H9 (cell line): Measurements from ENCODE around the gene GMNN. TPM values are rescaled to one million over a fixed set of nuclear protein-coding genes. Genes with fewer than 3 reads are reported as not detected.

Experiments used
- DNase-seq: peaks from one replicate; pipeline ENCODE4 v3.0.0-alpha.2; 2017
- H2AFZ ChIP-seq: one replicate; pipeline ENCODE4 v1.6.1; 2013; ENCODE audit warnings: mild to moderate bottlenecking, low read length, control low read depth, moderate library complexity
- H2AK5ac ChIP-seq: 2 replicates; pipeline ENCODE4 v1.6.1; 2013; ENCODE audit warnings: low read length, control low read depth, mixed read lengths; ENCODE audit not compliant: insufficient read length
- H2BK120ac ChIP-seq: one replicate; pipeline ENCODE4 v1.6.1; 2013; ENCODE audit warnings: low read depth, mild to moderate bottlenecking, low read length, control low read depth, inconsistent platforms; ENCODE audit not compliant: poor library complexity, severe bottlenecking
- H2BK12ac ChIP-seq: 2 replicates; pipeline ENCODE4 v1.6.1; 2013; ENCODE audit warnings: low read length, control low read depth, mixed read lengths, low read depth; ENCODE audit not compliant: insufficient read length
- H2BK15ac ChIP-seq: 2 replicates; pipeline ENCODE4 v1.6.1; 2013; ENCODE audit warnings: low read depth, low read length, control low read depth
- H2BK20ac ChIP-seq: one replicate; pipeline ENCODE4 v1.6.1; 2013; ENCODE audit warnings: low read depth, mild to moderate bottlenecking, low read length, control low read depth, inconsistent platforms; ENCODE audit not compliant: poor library complexity, severe bottlenecking
- H2BK5ac ChIP-seq: 2 replicates; pipeline ENCODE4 v1.6.1; 2013; ENCODE audit warnings: low read length, control low read depth, mixed read lengths; ENCODE audit not compliant: insufficient read length
- H3K14ac ChIP-seq: 2 replicates; pipeline ENCODE4 v1.6.1; 2013; ENCODE audit warnings: low read length, control low read depth; ENCODE audit not compliant: insufficient read depth
- H3K18ac ChIP-seq: 2 replicates; pipeline ENCODE4 v1.6.1; 2013; ENCODE audit warnings: low read depth, mild to moderate bottlenecking, mixed read lengths, low read length, control low read depth; ENCODE audit not compliant: insufficient read length
- H3K23ac ChIP-seq: 2 replicates; pipeline ENCODE4 v1.6.1; 2013; ENCODE audit warnings: low read length, control low read depth, mixed read lengths, low read depth; ENCODE audit not compliant: insufficient read length
- H3K23me2 ChIP-seq: 2 replicates; pipeline ENCODE4 v1.6.1; 2013; ENCODE audit warnings: low read depth, mild to moderate bottlenecking, mixed read lengths, low read length, control low read depth; ENCODE audit not compliant: insufficient read length, poor library complexity, severe bottlenecking
- H3K27ac ChIP-seq: 2 replicates; pipeline ENCODE4 v1.5.1; 2013; ENCODE audit warnings: low read length, control low read depth, mixed read lengths, low read depth; ENCODE audit not compliant: insufficient read length
- H3K27me3 ChIP-seq: 2 replicates; pipeline ENCODE4 v1.6.1; 2013; ENCODE audit warnings: low read length, control low read depth, inconsistent platforms; ENCODE audit not compliant: insufficient read depth
- H3K4ac ChIP-seq: 2 replicates; pipeline ENCODE4 v1.6.1; 2013; ENCODE audit warnings: low read depth, mild to moderate bottlenecking, control low read depth, inconsistent platforms, low read length, moderate library complexity
- H3K4me1 ChIP-seq: 2 replicates; pipeline ENCODE4 v1.6.1; 2013; ENCODE audit warnings: low read length, control low read depth, inconsistent platforms; ENCODE audit not compliant: insufficient read depth
- H3K4me2 ChIP-seq: 2 replicates; pipeline ENCODE4 v1.6.1; 2013; ENCODE audit warnings: low read length, control low read depth, mixed read lengths; ENCODE audit not compliant: insufficient read length, insufficient read depth
- H3K56ac ChIP-seq: 2 replicates; pipeline ENCODE4 v1.6.1; 2013; ENCODE audit warnings: low read depth, mild to moderate bottlenecking, mixed read lengths, low read length, control low read depth; ENCODE audit not compliant: insufficient read length
- H3K79me1 ChIP-seq: 2 replicates; pipeline ENCODE4 v1.6.1; 2013; ENCODE audit warnings: low read depth, mild to moderate bottlenecking, moderate library complexity, low read length, control low read depth, inconsistent platforms; ENCODE audit not compliant: insufficient read depth, poor library complexity, severe bottlenecking
- H3K79me2 ChIP-seq: 2 replicates; pipeline ENCODE4 v1.6.1; 2013; ENCODE audit warnings: low read length, control low read depth, inconsistent platforms; ENCODE audit not compliant: insufficient read depth
- H3K9ac ChIP-seq: 2 replicates; pipeline ENCODE4 v1.6.1; 2013; ENCODE audit warnings: low read length, control low read depth, mixed read lengths; ENCODE audit not compliant: insufficient read length; ENCODE audit errors: extremely low read depth
- H3K9me3 ChIP-seq: one replicate; pipeline ENCODE4 v1.6.1; 2013; ENCODE audit warnings: low read depth, low read length, inconsistent platforms; ENCODE audit not compliant: control insufficient read depth
- H3T11ph ChIP-seq: one replicate; pipeline ENCODE4 v1.6.1; 2013; ENCODE audit warnings: mild to moderate bottlenecking, low read length, control low read depth, inconsistent platforms
- H4K20me1 ChIP-seq: one replicate; pipeline ENCODE4 v1.6.1; 2013; ENCODE audit not compliant: control insufficient read depth, insufficient read length, insufficient read depth
- H4K5ac ChIP-seq: 2 replicates; pipeline ENCODE4 v1.6.1; 2013; ENCODE audit warnings: low read depth, mild to moderate bottlenecking, mixed read lengths, low read length, control low read depth; ENCODE audit not compliant: insufficient read length
- H4K8ac ChIP-seq: replicated peaks from 2 replicates; pipeline ENCODE4 v1.6.1; 2013; ENCODE audit warnings: low read length, control low read depth, mixed read lengths, low read depth; ENCODE audit not compliant: insufficient read length
- H4K91ac ChIP-seq: 2 replicates; pipeline ENCODE4 v1.6.1; 2013; ENCODE audit warnings: low read depth, mild to moderate bottlenecking, moderate library complexity, mixed read lengths, low read length, control low read depth; ENCODE audit not compliant: insufficient read length
- H3K27ac Mint-ChIP-seq, 3 experiments: 2 replicates in 2 of 3; 3 replicates in 1 of 3; pipeline ENCODE4 v1.8.0; 2020 to 2021; ENCODE audit warnings: mixed read lengths in 3 of 3, mild to moderate bottlenecking in 1 of 3, moderate library complexity in 1 of 3
- H3K27me3 Mint-ChIP-seq: 2 replicates; pipeline ENCODE4 v1.8.0; 2021; ENCODE audit warnings: low read depth, mild to moderate bottlenecking, moderate library complexity, mixed read lengths
- H3K36me3 Mint-ChIP-seq, 3 experiments: 2 replicates in 2 of 3; 3 replicates in 1 of 3; pipeline ENCODE4 v1.8.0; 2020 to 2021; ENCODE audit warnings: low read depth in 3 of 3, mixed read lengths in 3 of 3; ENCODE audit not compliant: insufficient read depth in 1 of 3
- H3K4me1 Mint-ChIP-seq, 2 experiments: 2 replicates each; pipeline ENCODE4 v1.8.0; 2020; ENCODE audit warnings: mixed read lengths in 2 of 2
- H3K4me3 Mint-ChIP-seq, 2 experiments: 2 replicates in 1 of 2; 3 replicates in 1 of 2; pipeline ENCODE4 v1.8.0; 2020 to 2021; ENCODE audit warnings: mild to moderate bottlenecking in 2 of 2, mixed read lengths in 2 of 2, moderate library complexity in 1 of 2
- H3K9me3 Mint-ChIP-seq, 2 experiments: 2 replicates in 1 of 2; 3 replicates in 1 of 2; pipeline ENCODE4 v1.8.0; 2020; ENCODE audit warnings: mild to moderate bottlenecking in 2 of 2, mixed read lengths in 2 of 2, moderate library complexity in 1 of 2
- CTCF ChIP-seq: fragments of 200-600 bp; sonication (generic); conservative IDR thresholded peaks from 3 replicates; pipeline ENCODE4 v1.8.0; 2021; ENCODE audit warnings: antibody characterized with exemption, mild to moderate bottlenecking
- WGBS: extraction: QIAGEN DNeasy Blood & Tissue Kit; methylation state at CpG from one replicate; pipeline ENCODE4 v1.1.7; 2013; ENCODE audit warnings: missing lambda C conversion rate, low lambda C conversion rate, mixed read lengths; ENCODE audit not compliant: insufficient read length; ENCODE audit errors: extremely low coverage; 5-methylcytosine and 5-hydroxymethylcytosine counted together
- total RNA-seq: library from RNA; stranded (reverse); gene quantifications from 2 replicates; pipeline ENCODE4 v1.2.1, GENCODE V29; 2021

GMNN gene
- total RNA-seq, 1 experiment from 2014 or later: 106 TPM

GRCh38 chr6:24829657-24830056 lies 54.9 kb downstream of the GMNN start:
- Histone ChIP-seq H2BK12ac (no peak overlapping the region), H2AK5ac (no peak overlapping the region), H3K14ac (no peak overlapping the region), H3T11ph (no peak overlapping the region), H3K27me3 (no peaks in the 10 kb centered on the region), H4K5ac (no peak overlapping the region), H2BK5ac (no peak overlapping the region), H3K4me2 (no peak overlapping the region), H3K4ac (no peak overlapping the region), H3K18ac (no peak overlapping the region), H2AFZ (no peak overlapping the region), H3K79me2 (no peaks in the 10 kb centered on the region), H3K9ac (no peak overlapping the region), H2BK120ac (no peak overlapping the region), H3K56ac (no peak overlapping the region), H2BK20ac (no peak overlapping the region), H3K9me3 (no peaks in the 10 kb centered on the region), H4K8ac (no peak overlapping the region), H4K20me1 (no peaks in the 10 kb centered on the region), H3K27ac (no peak overlapping the region), H3K23ac (no peak overlapping the region), H2BK15ac (no peak overlapping the region), H3K23me2 (no peaks in the 10 kb centered on the region), H4K91ac (no peak overlapping the region), H3K4me1 (no peaks in the 10 kb centered on the region), H3K79me1 (no peaks in the 10 kb centered on the region)
- no peak for DNase-seq
- Mint-ChIP-seq H3K27ac (peak overlapping the region in 2 of 3 experiments; percentile 27 to 68; a peak in 3 of 7 replicates), H3K4me1 (peaks cover 23 to 36% of the 10 kb centered on the region in 2 experiments), H3K36me3 (peaks cover 0 to 4% (median 0%) of the 10 kb centered on the region in 3 experiments; a peak in 1 of 7 replicates), H3K9me3 (no peaks in the 10 kb centered on the region), H3K27me3 (no peaks in the 10 kb centered on the region), H3K4me3 (no peak overlapping the region)
- no peak for TF ChIP-seq CTCF
- no CpG with 5 or more reads among the region's 3 CpGs for WGBS
